Spleen (tissue), 11 donors: ENCODE measurements around the gene PTTG1. TPM values are rescaled to one million over a fixed set of nuclear protein-coding genes. Genes with fewer than 3 reads are reported as not detected.
A peak's percentile ranks its signal among the peaks of the same experiment; 100 is the strongest.

Experiments
- DNase-seq: peaks from one replicate; pipeline ENCODE4 v3.0.0-alpha.2; 2020
- H3K27ac ChIP-seq, 8 donors: fragments of 200-600 bp; sonication (generic) in 7 of 8; 1 replicate in 4 of 8; 2 replicates in 4 of 8; pipeline versions ENCODE4 v1.5.0 to v1.8.0; 2016 to 2021; ENCODE audit warnings: inconsistent platforms in 4 of 8, mild to moderate bottlenecking in 4 of 8, moderate library complexity in 1 of 8
- H3K27me3 ChIP-seq, 7 donors: fragments of 200-600 bp; sonication (generic) in 6 of 7; replicated peaks in 1 of 7; 1 replicate in 4 of 7; 2 replicates in 3 of 7; pipeline versions ENCODE4 v1.5.0 to v1.8.0; 2016 to 2021; ENCODE audit warnings: inconsistent platforms in 3 of 7, mild to moderate bottlenecking in 1 of 7
- H3K36me3 ChIP-seq, 6 donors: fragments of 200-600 bp; sonication (generic) in 5 of 6; 1 replicate in 4 of 6; 2 replicates in 2 of 6; pipeline versions ENCODE4 v1.5.0 to v1.8.0; 2016 to 2021; ENCODE audit warnings: inconsistent platforms in 2 of 6
- H3K4me1 ChIP-seq, 6 donors: fragments of 200-600 bp; sonication (generic) in 5 of 6; 1 replicate in 3 of 6; 2 replicates in 3 of 6; pipeline versions ENCODE4 v1.5.0 to v1.8.0; 2016 to 2021; ENCODE audit warnings: inconsistent platforms in 3 of 6
- H3K4me3 ChIP-seq, 8 donors: fragments of 200-600 bp; sonication (generic) in 7 of 8; 1 replicate in 4 of 8; 2 replicates in 4 of 8; pipeline versions ENCODE4 v1.5.0 to v1.8.0; 2016 to 2021; ENCODE audit warnings: inconsistent platforms in 4 of 8, mild to moderate bottlenecking in 4 of 8, moderate library complexity in 2 of 8
- H3K9me3 ChIP-seq, 8 donors: fragments of 200-600 bp; sonication (generic) in 7 of 8; 1 replicate in 4 of 8; 2 replicates in 4 of 8; pipeline versions ENCODE4 v1.5.0 to v1.8.0; 2016 to 2021; ENCODE audit warnings: inconsistent platforms in 4 of 8
- CTCF ChIP-seq, 11 experiments: fragments of 200-600 bp in 7 of 11; fragments of 450-650 bp in 4 of 11; sonication (generic) in 4 of 11; IDR thresholded peaks in 8 of 11; conservative IDR thresholded peaks in 3 of 11; 1 replicate in 7 of 11; 2 replicates in 4 of 11; pipeline versions ENCODE4 v1.4.0 to v1.8.0; 2016 to 2021; ENCODE audit warnings: antibody characterized with exemption in 11 of 11, inconsistent platforms in 4 of 11, mild to moderate bottlenecking in 1 of 11
- POLR2A ChIP-seq, 3 donors: fragments of 450-650 bp; IDR thresholded peaks; one replicate each; pipeline ENCODE4 v1.5.1; 2017; ENCODE audit warnings: antibody characterized with exemption in 3 of 3, mild to moderate bottlenecking in 1 of 3
- POLR2AphosphoS5 ChIP-seq, 3 donors: sonication (generic); formaldehyde crosslinking; IDR thresholded peaks; one replicate each; pipeline ENCODE4 v1.5.1; 2017; ENCODE audit warnings: antibody characterized with exemption in 3 of 3
- WGBS, 5 donors: extraction: QIAGEN DNeasy Blood & Tissue Kit in 3 of 5; methylation state at CpG; one replicate each; pipeline versions ENCODE4 v1.1.5 to v1.1.7; 2013 to 2018; 5-methylcytosine and 5-hydroxymethylcytosine counted together
- intact Hi-C: fragments of 100-400 bp; cut with DNase I; formaldehyde crosslinking; loops from one replicate; pipeline ENCODE4 v1.15.0; 2023; ENCODE audit warnings: low total_unique reads
- polyA plus RNA-seq, 3 donors: library from polyadenylated mRNA; stranded (reverse); fragments of 200-250 nt; gene quantifications; one replicate each; pipeline ENCODE4 v1.2.1, GENCODE V29; 2013
- total RNA-seq, 7 donors: library from RNA; depleted of rRNA in 3 of 7; stranded (reverse); fragments of >200 nt in 3 of 7; fragmentation: NEBNext Ultra II Directional in 4 of 7; extraction: Animal tissue kit (Norgen Biotek cat#: 25700) in 4 of 7; gene quantifications; one replicate each; pipeline versions ENCODE4 v1.1.0 to v1.2.1, GENCODE V29; 2016 to 2021
- donor health status: healthy with polysubstance abuse.
- donor health status: DM: no; HTN: no; CAD: no; lungs with moderate emphysema.
- donor health status: DM: no; HTN: no; CAD: no.
- donor health status: Bipolar disorder and iron deficiency.
- donor health status: healthy.
- donor health status: DM: no; HTN: no; CAD: no.
- donor health status: DM: yes; HTN: yes; CAD: no.

PTTG1 gene
- total and polyA plus RNA-seq, 10 donors: 7.9 to 74.2 (median 19.6) TPM

GRCh38 chr5:160432196-160432595 lies 10.5 kb downstream of the PTTG1 start:
- no peaks in the 10 kb centered on the region for H3K27me3 ChIP-seq
- H3K9me3 ChIP-seq: no peaks in the 10 kb centered on the region
- H3K4me1 ChIP-seq: peaks cover 0 to 34% (median 9%) of the 10 kb centered on the region in 6 donors
- DNase-seq: no peak
- no peak overlapping the region for H3K27ac ChIP-seq
- 74 to 91% (median 76%) methylated on average over 4 of the region's 4 CpGs for WGBS, 5 donors
- peaks cover 0 to 28% (median 2%) of the 10 kb centered on the region in 6 donors for H3K36me3 ChIP-seq
- intact Hi-C loops: no loop called here
- no peak for TF ChIP-seq CTCF (IDR thresholded peaks at IDR 0.05 in 8 of 11, conservative IDR thresholded peaks at IDR 0.05 in 3 of 11)
- no peak for TF ChIP-seq POLR2A (IDR thresholded peaks at IDR 0.05)
- no peak overlapping the region for H3K4me3 ChIP-seq

- H3K27ac ChIP-seq: no peak overlapping the region
- intact Hi-C loops: no loop called here
- 85 to 94% (median 89%) methylated on average over 7 of the region's 7 CpGs for WGBS, 5 donors
- H3K27me3 ChIP-seq: no peaks in the 10 kb centered on the region
- no peak for DNase-seq
- no peak overlapping the region for H3K4me3 ChIP-seq
- H3K36me3 ChIP-seq: peaks cover 0 to 22% (median 2%) of the 10 kb centered on the region in 6 donors
- H3K9me3 ChIP-seq: no peaks in the 10 kb centered on the region
- TF ChIP-seq POLR2A (IDR thresholded peaks at IDR 0.05) (no peak), CTCF (IDR thresholded peaks at IDR 0.05 in 8 of 11, conservative IDR thresholded peaks at IDR 0.05 in 3 of 11) (no peak), POLR2AphosphoS5 (IDR thresholded peaks at IDR 0.05) (no peak)
- H3K4me1 ChIP-seq: peaks cover 0 to 34% (median 9%) of the 10 kb centered on the region in 6 donors
Observed at GRCh38 chr5:160432787-160433186, 11.1 kb downstream of the PTTG1 start.

GRCh38 chr5:160434022-160434531 lies 12.4 kb downstream of the PTTG1 start:
- intact Hi-C loops: no loop called here
- 67 to 86% (median 70%) methylated on average over 9 of the region's 9 CpGs for WGBS, 5 donors
- Histone ChIP-seq H3K4me1 (peaks cover 4 to 45% (median 14%) of the 10 kb centered on the region in 6 donors), H3K27me3 (no peaks in the 10 kb centered on the region), H3K4me3 (no peak overlapping the region), H3K27ac (no peak overlapping the region), H3K36me3 (peaks cover 0 to 9% (median under 1%) of the 10 kb centered on the region in 6 donors), H3K9me3 (no peaks in the 10 kb centered on the region)
- DNase-seq: peak; percentile 90
- TF ChIP-seq POLR2AphosphoS5 (IDR thresholded peaks at IDR 0.05): peak in 2 of 3 donors; percentile 15 to 57
- TF ChIP-seq POLR2A (IDR thresholded peaks at IDR 0.05): no peak

- H3K4me1 ChIP-seq: peaks cover 4 to 52% (median 14%) of the 10 kb centered on the region in 6 donors
- H3K4me3 ChIP-seq: no peak overlapping the region
- no peaks in the 10 kb centered on the region for H3K9me3 ChIP-seq
- no peak overlapping the region for H3K27ac ChIP-seq
- no peaks in the 10 kb centered on the region for H3K36me3 ChIP-seq
- TF ChIP-seq CTCF (IDR thresholded peaks at IDR 0.05 in 8 of 11, conservative IDR thresholded peaks at IDR 0.05 in 3 of 11) (no peak), POLR2AphosphoS5 (IDR thresholded peaks at IDR 0.05) (no peak), POLR2A (IDR thresholded peaks at IDR 0.05) (no peak)
- intact Hi-C loops: no loop called here
- no peaks in the 10 kb centered on the region for H3K27me3 ChIP-seq
- WGBS, 5 donors: 65 to 89% (median 76%) methylated on average over 1 of the region's 1 CpG
- no peak for DNase-seq
Observed at GRCh38 chr5:160435532-160435931, 13.9 kb downstream of the PTTG1 start.
